Measurements from ENCODE around the gene TMEM248.

DNA sequence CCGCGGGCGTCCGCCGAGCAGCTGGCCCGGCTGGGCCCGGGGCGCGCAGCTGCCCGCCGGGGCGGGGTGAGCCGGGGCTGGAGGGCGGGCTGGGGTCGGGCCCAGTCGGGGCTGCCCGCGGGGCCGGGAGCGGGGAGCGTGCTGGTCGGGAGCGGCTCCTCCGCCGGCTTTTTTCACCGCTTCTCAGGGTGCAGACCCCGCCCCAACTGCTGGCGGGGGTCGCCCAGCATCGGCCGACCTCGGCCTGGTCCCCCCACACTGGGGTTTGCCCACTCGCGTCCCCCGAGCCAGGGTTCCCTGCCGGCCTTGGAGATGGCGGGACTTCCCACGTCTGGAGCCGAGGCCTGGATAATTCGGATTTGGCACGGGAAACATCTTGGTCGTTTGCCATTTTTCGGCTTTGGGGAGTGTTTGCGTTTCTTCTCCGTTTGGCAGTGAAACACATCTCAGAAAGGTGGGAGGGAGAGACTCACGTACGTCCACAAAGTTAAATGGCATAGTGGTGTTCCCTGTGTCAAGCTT, 432 bp downstream of the TMEM248 start:
- TF ChIP-seq POLR2AphosphoS5 (IDR thresholded peaks at IDR 0.05), result no peak
- TF ChIP-seq POLR2A (IDR thresholded peaks at IDR 0.05), result no peak
